Suppressor macrophage treated with lipopolysaccharide for 1 hour (primary cell): ENCODE data around the gene MYO7B.
A peak's percentile ranks its signal among the peaks of the same experiment; 100 is the strongest.

Experiments
- DNase-seq, 3 donors: peaks; one replicate each; pipeline ENCODE4 v3.0.0-alpha.2; 2020 to 2022

MYO7B gene

DNA sequence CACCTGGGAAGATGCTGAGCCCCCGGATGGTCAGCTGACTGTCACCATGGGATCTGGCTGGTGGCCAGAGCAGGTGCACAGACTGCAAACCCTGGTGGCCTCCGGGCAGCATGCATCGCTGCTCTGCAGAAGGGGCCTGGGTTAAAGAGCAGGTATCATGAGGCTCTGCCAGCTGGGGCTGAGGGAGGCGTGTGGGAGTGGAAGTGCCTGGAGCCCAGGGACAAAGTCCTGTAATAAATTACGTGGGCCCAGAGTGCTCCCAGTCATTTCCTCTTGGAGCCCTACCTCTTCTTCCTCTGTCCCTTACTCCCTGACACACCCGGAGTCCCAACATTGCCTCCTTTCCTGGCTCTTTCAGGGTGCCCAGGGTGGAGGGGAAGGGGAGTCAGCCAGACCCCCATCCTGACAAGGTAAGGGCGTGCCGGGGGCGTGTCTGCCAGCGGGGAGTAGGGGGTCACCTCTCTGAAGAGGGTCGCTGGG, at the start of gene MYO7B:
TSS of gene MYO7B (plus strand) at position 262 of the 480 bp plus-strand sequence. CDS start 24,040 bp downstream, outside the sequence.
- peak in 1 of 3 donors; percentile 13 for DNase-seq

- DNase-seq: no peak
Observed at GRCh38 chr2:127485694-127486071, 49.8 kb upstream of the MYO7B start.

DNA sequence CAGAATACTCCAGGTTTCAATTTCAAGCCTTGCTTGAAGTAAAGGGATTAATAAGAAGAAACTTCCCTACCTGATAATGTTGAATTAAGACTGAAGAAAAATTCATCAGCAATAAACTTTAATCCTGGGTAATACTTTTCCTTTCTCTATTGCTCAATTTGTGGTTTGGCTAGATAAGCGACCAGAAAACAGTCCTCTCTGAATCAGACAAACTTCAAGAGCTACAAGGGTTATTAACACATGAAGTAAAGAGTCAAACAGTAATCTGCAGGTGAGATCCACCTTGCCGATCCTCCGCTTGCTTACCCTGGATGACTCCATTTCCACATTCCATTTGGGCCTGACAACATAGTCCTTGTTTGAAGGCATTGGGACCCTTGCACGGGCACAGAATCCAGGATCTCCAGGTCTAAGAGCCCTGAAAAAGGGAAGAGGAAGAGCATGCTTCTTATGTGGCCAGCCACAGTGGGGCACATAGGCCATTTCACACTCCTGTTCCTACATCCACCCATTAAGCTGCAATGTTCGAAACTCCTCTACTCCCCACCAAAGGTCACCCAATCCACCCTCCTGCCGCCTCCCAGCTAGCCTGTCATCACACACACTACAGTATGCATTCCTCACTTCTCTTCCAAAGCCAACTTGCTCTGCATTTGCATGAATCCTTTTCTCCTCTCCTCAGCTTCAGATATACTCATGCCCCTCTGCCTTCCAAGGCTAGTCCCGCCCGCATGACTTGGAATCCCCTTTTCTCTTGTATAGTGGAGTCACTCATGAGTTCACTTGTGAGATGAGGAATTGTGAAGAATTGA, 49.0 kb upstream of the MYO7B start:
- peak; percentile 17 to 55 (median 32) for DNase-seq

GRCh38 chr2:127490283-127490682, 45.2 kb upstream of the MYO7B start:
- no peak for DNase-seq

- peak in 1 of 3 donors; percentile 37 for DNase-seq
Observed at GRCh38 chr2:127498386-127498785, 37.1 kb upstream of the MYO7B start.

DNA sequence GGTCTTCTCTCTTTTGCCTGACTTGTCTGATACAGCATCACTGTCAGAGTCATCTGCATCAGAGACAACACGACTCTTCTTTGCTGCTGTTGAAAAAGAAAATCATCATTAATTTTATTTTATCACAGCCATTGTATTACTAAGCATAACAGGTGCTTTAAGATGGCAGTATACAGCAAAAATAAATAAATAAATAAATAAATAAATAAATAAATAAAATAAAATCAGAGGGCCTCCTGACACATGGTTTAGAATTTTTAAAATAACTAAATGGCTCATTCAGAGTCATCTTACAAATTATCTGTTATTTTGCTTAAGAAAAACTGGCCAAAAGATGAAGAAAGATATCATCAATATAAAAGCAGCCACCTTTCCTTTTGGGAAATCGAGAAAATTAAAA, 32.0 kb upstream of the MYO7B start:
- no peak for DNase-seq

- peak; percentile 69 to 84 (median 72) for DNase-seq
Observed at GRCh38 chr2:127504552-127505430, 30.7 kb upstream of the MYO7B start.

DNA sequence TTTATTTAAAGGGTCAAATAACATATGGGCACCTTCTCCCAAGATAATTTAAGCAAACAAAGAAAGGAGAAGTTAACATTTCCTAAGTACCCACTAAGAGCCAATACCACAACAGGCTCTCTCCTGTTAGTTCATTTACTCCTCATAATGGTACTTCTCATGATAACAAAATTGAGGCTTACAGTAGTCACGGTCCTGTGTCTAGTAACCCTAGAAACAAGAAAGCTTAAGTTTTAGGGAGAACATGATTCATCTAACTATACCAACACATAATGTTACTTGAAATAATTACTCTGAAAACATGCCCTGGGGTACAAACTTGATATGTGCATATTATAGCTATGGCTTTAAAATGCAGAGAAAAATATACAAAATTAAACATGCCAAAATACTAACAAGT, 29.0 kb upstream of the MYO7B start:
- peak in 1 of 3 donors; percentile 23 for DNase-seq

DNA sequence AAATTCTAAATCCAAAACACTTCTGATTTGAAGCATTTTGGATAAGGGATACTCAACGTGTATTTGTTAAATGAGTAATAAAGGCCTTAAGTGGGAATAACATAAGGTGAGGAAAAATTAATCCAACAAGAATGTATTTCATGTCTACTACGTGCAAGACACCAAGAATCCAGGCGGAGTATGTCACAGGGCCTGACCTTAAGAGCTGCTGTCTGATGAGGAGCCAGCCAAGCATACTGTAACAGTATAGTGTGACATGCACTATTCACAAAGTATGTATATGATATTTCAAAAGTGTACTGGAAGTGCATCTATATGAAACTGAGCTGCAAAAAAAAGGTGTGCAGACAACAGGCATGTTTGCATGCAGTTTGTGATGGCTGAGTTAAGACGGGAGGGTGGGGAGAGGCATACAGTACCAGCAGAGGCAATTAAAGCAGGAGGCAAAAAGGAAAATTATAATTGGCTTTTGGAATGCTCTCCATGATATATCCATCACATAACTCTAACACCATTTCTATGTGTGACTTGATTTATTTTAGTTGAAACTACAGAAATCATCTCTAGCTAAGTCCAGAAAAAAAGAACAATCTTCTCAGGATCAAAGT, 27.4 kb upstream of the MYO7B start:
- no peak for DNase-seq

DNA sequence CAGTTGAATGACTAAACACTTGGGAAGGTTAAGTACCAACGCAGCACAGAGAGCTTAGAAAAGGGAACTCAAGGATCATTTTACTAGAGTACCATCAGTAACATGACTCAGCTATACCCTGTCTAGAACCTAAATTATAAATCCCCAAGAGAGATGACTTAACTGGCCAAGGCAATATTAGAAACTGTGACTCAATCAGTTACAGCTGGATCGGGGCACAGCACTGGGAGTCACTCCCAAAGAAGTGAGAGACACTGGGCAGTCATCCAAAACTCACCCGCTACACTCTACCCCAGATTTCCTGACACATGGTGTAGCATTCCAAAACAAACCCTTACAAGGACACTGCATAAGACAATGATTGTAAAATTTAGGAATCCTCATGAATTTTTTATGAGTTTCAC, 26.9 kb upstream of the MYO7B start:
- peak; percentile 89 to 97 (median 94) for DNase-seq

- DNase-seq: no peak
Observed at GRCh38 chr2:127510073-127510472, 25.4 kb upstream of the MYO7B start.

- DNase-seq: no peak
Observed at GRCh38 chr2:127511090-127511695, 24.3 kb upstream of the MYO7B start.

GRCh38 chr2:127511917-127512316, 23.6 kb upstream of the MYO7B start:
- no peak for DNase-seq

- no peak for DNase-seq
Observed at GRCh38 chr2:127512362-127512761, 23.1 kb upstream of the MYO7B start.

- no peak for DNase-seq
Observed at GRCh38 chr2:127514076-127514475, 21.4 kb upstream of the MYO7B start.

DNA sequence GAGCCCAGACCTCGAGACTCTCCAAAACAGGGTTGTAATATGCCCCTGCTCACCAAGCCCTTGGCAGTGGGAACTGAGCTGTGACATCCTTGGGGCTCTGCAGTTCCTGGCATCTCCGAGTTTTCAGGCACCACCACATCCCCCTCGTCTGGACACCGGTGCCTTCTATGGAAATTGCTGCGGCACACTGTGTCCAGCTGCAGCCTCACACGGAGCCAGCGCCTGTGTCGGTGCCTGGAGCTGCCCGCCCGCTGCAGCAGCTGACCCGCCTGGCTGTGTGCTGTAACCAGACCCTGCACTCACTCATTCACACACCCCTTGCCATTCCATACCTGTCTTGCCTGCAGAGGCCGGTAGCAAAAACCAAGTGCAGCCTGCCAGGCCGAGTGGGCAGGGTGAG, 21.0 kb upstream of the MYO7B start:
- DNase-seq: no peak

DNA sequence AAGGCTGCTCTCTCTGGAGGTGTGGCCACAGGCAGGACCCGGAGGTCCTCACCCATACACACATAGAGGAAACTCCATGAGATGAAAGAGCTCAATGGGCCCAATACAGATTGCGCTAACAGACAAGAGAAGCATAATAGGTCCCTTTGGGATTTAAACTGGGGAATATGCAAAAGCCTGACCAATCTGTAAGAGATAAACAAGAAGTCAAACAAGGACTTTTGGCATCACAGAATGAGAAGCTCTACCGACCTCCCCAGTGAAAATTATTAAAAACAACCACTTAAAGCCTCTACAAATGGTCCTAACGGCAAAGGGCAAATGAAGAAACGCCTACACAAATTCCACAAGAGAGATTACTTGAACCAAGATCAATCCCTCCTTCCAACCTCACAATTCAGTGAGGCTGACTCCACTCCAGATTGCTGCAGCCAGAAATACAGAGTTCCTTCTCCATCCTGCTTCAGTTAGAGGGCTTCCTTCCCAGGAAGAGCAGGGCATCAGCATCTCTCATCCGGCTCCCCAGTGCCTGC, 20.0 kb upstream of the MYO7B start:
- DNase-seq: no peak

- no peak for DNase-seq
Observed at GRCh38 chr2:127516041-127516762, 19.3 kb upstream of the MYO7B start.

- no peak for DNase-seq
Observed at GRCh38 chr2:127517465-127517864, 18.0 kb upstream of the MYO7B start.

DNA sequence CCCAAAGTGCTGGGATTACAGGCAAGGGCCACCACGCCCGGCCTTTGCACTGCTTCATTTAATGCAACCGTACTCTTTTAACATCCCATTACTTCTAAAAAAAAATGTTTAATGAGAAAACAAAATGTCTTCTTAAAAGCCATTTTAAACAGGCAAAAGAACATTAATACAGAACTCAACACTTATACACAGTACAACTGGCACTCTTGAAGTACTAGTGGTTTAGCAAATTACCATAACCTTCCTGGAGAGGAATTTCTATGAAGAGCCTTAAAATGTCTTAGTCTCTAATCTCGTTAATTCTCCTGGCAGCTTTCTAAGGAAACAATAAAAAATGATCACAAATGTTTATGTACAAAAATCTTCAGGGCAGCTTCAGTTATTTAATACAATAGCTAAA, 15.1 kb upstream of the MYO7B start:
- DNase-seq: no peak

DNA sequence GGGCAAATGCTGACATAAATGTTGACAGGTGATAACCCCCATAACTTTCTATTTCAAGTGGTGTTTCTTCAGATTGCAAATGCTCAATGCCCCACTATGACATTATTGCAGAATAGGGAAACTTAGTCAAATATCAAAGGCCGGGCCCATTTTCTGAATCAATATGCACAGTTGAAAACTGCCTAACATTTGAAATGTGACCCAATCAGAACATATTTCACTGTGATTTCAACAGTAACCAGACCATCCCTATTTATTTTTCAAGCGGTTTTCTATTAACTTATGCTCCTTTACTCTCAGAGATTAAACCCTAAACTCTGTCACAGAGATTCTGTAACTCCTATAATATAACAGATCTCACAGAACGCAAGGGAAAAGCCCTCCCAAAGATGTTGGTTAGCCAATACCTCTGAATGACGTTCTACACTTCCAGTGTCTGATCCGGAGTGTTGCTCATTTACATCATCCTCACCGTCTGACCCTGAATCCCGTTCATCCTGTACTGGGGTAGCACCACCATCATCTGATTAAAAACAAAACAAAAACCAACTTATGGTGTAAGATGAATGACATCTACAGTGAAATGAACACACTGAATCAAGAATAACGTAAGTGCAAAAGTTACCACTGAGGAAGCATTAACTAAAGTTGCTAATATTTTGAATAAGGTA, 12.1 kb upstream of the MYO7B start:
- no peak for DNase-seq
